Ishikawa (cell line): ENCODE measurements around the gene CAPG.

Experiments used
- CREB1 ChIP-seq: IDR thresholded peaks from 2 replicates; pipeline ENCODE4 v1.6.1; 2012; ENCODE audit warnings: low read depth
- EGR1 ChIP-seq: IDR thresholded peaks from 2 replicates; pipeline ENCODE4 v1.6.1; 2012
- EP300 ChIP-seq: IDR thresholded peaks from 2 replicates; pipeline ENCODE4 v1.6.1; 2012; ENCODE audit warnings: borderline replicate concordance
- FOXM1 ChIP-seq: IDR thresholded peaks from 2 replicates; pipeline ENCODE4 v1.6.1; 2012; ENCODE audit warnings: low read depth, borderline replicate concordance
- NFIC ChIP-seq: IDR thresholded peaks from 2 replicates; pipeline ENCODE4 v1.6.1; 2012
- TAF1 ChIP-seq: IDR thresholded peaks from 2 replicates; pipeline ENCODE4 v1.6.1; 2012; ENCODE audit warnings: low read depth, mild to moderate bottlenecking
- TCF12 ChIP-seq: IDR thresholded peaks from 2 replicates; pipeline ENCODE4 v1.6.1; 2012; ENCODE audit warnings: low read depth
- YY1 ChIP-seq: IDR thresholded peaks from 2 replicates; pipeline ENCODE4 v1.6.1; 2012; ENCODE audit warnings: low read depth
- TF ChIP-seq, protein P1 (sequence below): IDR thresholded peaks from 2 replicates; pipeline ENCODE4 v1.6.1; 2012; ENCODE audit warnings: low read depth, mild to moderate bottlenecking
- TF ChIP-seq, protein P2 (sequence below): IDR thresholded peaks from 2 replicates; pipeline ENCODE4 v1.6.1; 2012

DNA sequence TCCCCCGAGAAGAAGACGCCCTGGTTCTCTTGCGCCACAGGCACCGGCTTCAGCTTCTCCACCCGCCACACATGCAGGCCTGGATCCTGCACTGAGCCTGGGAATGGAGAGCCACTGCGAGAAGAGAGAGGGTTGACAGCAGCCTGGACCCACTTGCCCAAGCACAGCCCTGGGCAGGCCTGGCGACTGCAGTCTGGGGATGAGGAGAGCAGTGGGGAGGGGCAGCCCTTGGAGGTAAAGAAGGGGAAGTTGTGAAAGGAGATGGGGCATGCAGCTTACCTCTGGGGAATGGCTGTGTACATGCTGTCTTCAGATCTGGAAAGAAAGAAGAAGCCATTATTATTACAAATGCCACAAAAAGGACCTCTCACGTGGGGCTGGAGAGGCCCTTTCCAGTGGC is 8.3 kb downstream of the CAPG start:
- TF ChIP-seq, protein P1, sequence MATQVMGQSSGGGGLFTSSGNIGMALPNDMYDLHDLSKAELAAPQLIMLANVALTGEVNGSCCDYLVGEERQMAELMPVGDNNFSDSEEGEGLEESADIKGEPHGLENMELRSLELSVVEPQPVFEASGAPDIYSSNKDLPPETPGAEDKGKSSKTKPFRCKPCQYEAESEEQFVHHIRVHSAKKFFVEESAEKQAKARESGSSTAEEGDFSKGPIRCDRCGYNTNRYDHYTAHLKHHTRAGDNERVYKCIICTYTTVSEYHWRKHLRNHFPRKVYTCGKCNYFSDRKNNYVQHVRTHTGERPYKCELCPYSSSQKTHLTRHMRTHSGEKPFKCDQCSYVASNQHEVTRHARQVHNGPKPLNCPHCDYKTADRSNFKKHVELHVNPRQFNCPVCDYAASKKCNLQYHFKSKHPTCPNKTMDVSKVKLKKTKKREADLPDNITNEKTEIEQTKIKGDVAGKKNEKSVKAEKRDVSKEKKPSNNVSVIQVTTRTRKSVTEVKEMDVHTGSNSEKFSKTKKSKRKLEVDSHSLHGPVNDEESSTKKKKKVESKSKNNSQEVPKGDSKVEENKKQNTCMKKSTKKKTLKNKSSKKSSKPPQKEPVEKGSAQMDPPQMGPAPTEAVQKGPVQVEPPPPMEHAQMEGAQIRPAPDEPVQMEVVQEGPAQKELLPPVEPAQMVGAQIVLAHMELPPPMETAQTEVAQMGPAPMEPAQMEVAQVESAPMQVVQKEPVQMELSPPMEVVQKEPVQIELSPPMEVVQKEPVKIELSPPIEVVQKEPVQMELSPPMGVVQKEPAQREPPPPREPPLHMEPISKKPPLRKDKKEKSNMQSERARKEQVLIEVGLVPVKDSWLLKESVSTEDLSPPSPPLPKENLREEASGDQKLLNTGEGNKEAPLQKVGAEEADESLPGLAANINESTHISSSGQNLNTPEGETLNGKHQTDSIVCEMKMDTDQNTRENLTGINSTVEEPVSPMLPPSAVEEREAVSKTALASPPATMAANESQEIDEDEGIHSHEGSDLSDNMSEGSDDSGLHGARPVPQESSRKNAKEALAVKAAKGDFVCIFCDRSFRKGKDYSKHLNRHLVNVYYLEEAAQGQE = no peak
- TF ChIP-seq YY1 (no peak), TAF1 (no peak), CREB1 (no peak), FOXM1 (no peak), EGR1 (no peak), EP300 (no peak), TCF12 (no peak), NFIC (no peak)
- TF ChIP-seq, protein P2, sequence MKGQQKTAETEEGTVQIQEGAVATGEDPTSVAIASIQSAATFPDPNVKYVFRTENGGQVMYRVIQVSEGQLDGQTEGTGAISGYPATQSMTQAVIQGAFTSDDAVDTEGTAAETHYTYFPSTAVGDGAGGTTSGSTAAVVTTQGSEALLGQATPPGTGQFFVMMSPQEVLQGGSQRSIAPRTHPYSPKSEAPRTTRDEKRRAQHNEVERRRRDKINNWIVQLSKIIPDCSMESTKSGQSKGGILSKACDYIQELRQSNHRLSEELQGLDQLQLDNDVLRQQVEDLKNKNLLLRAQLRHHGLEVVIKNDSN = no peak
